H1 (cell line): ENCODE data around the gene RAPGEF1. TPM values are rescaled to one million over a fixed set of nuclear protein-coding genes. Genes with fewer than 3 reads are reported as not detected.

Source experiments
- CHD7 ChIP-seq: fragments of 300-600 bp; sonication (generic); IDR thresholded peaks from 2 replicates; pipeline ENCODE4 v1.7.1; 2012; ENCODE audit warnings: low read length, moderate library complexity, mild to moderate bottlenecking, inconsistent platforms; ENCODE audit not compliant: insufficient replicate concordance
- KDM1A ChIP-seq: fragments of 200-600, 300-600 bp; sonication (generic); IDR thresholded peaks from 2 replicates; pipeline ENCODE4 v1.7.1; 2016; ENCODE audit warnings: mild to moderate bottlenecking, low read length, borderline replicate concordance
- SRF ChIP-seq: IDR thresholded peaks from 2 replicates; pipeline ENCODE4 v1.6.1; 2011; ENCODE audit warnings: mild to moderate bottlenecking, low read depth, low read length, moderate library complexity
- ZNF274 ChIP-seq: IDR thresholded peaks from 2 replicates; pipeline ENCODE4 v1.7.0; 2012; ENCODE audit warnings: low read length, borderline replicate concordance; ENCODE audit errors: extremely low read depth
- polyA plus RNA-seq, 7 experiments: library from polyadenylated mRNA; depleted of rRNA in 3 of 7; stranded (reverse) in 5 of 7; unstranded in 2 of 7; fragments of >200 nt in 5 of 7; fragments of 200-250 nt in 2 of 7; gene quantifications; 1 replicate in 5 of 7; 2 replicates in 1 of 7; 4 replicates in 1 of 7; pipeline versions ENCODE4 v1.2.1 to v1.2.3, GENCODE V29; 2011 to 2013; ENCODE audit warnings: missing spikeins in 2 of 7, mixed read lengths in 2 of 7
- total RNA-seq: library from RNA; stranded (reverse); fragmentation: NEBNext Ultra II Directional; extraction: Animal tissue kit (Norgen Biotek cat#: 25700); gene quantifications from 2 replicates; pipeline ENCODE4 v1.2.1, GENCODE V29; 2021

RAPGEF1 gene
- total and polyA plus RNA-seq, 2 of the 8 experiments (the other 6 are each of a cell fraction or from before 2014, with no cell fraction given): 29.7 to 78.9 TPM

GRCh38 chr9:131595696-131596429 lies 144.0 kb downstream of the RAPGEF1 start (continued):
- TF ChIP-seq CHD7 (no peak), ZNF274 (no peak), KDM1A (no peak), SRF (no peak)
- TF ChIP-seq, all 59 proteins: peak for 0
